GM18505 (cell line): Measurements from ENCODE around the gene TMEM240.
"Not testable (repeated sequence)": the region's sequence is repeated elsewhere in the genome, so short reads cannot be mapped to it uniquely, and the experiment has no call there.

Source experiments
- ATAC-seq: cut with Tn5 transposase; IDR thresholded peaks from one replicate; pipeline ENCODE4 v1.9.1; 2021; ENCODE audit not compliant: unreplicated experiment
- POLR2A ChIP-seq: IDR thresholded peaks from 4 replicates; pipeline ENCODE4 v1.6.1; 2011; ENCODE audit warnings: borderline replicate concordance; ENCODE audit not compliant: insufficient read depth, insufficient read length; ENCODE audit errors: extremely low read depth

TMEM240 gene

DNA sequence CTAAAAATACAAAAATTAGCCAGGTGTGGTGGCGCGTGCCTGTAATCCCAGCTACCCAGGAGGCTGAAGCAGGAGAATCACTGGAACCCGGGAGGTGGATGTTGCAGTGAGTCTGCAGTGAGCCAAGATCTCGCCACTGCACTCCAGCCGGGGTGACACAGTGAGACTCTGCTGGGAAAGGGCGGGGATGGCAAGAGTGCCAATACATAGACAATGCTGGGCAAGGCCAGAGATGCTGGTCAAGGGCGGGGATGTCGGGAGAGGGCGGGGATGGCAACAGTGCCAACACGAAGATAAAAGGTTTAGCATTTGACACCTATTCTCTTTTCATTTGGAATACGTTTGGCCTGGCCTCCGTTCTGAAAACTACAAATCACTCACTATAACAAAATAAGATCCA lies 23.3 kb upstream of the TMEM240 start:
- no peak for ATAC-seq
- no peak for TF ChIP-seq POLR2A

DNA sequence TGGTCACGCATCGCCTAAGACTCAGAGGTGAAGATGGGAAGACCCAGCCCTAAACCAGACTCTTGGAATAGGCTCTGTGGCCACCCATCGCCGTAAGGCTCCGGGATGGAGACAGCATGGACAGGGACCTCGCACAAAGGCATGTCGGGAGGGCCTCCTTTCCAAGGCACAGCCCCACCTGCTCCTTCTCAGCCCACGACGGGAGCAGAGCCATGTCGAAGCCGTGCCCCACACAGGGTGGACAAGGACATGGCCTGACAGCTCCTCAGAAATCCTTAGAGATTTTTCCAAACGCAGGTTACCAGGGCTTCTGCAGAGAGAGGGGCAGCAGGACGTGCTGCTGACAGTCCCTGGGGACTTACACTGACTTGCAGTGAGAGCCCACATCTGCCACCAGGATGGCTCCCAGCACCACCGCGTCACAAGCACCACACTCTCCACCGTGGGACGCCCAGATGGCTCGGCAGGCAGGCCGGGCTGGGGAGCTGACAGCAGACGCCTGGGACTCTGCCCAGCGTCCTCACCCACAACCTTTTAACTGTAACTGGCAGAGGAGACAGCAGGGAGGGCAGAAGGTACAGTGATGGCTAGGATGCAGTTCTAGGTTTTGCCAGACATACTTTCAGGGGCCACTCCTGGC lies 22.3 kb upstream of the TMEM240 start:
- peak; percentile 11 for TF ChIP-seq POLR2A
- no peak for ATAC-seq

- no peak for TF ChIP-seq POLR2A
- no peak for ATAC-seq
Measured at GRCh38 chr1:1561801-1562470, 21.5 kb upstream of the TMEM240 start.

- no peak for ATAC-seq
- no peak for TF ChIP-seq POLR2A
Measured at GRCh38 chr1:1560178-1560577, 19.8 kb upstream of the TMEM240 start.

DNA sequence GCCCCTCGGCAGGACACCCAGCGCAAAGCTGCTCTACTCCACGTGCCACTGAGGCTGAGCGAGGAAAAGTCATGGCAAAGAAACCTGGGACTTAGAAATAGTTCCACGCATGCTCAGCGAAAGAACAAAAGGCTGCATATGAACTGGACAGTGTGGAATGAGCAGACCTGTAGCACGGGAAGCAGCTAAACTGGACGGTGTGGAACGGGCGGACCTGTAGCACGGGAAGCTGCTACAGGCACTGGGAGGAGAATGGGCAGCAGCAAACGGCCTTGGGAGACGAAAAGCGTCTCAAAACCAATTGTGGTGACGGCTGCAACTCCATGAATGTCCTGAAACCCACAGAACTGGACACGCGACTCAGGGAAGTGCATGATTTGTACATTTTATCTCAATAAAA lies 18.6 kb upstream of the TMEM240 start:
- TF ChIP-seq POLR2A = no peak
- no peak for ATAC-seq

GRCh38 chr1:1558591-1558990 lies 18.2 kb upstream of the TMEM240 start:
- no peak for TF ChIP-seq POLR2A
- no peak for ATAC-seq

DNA sequence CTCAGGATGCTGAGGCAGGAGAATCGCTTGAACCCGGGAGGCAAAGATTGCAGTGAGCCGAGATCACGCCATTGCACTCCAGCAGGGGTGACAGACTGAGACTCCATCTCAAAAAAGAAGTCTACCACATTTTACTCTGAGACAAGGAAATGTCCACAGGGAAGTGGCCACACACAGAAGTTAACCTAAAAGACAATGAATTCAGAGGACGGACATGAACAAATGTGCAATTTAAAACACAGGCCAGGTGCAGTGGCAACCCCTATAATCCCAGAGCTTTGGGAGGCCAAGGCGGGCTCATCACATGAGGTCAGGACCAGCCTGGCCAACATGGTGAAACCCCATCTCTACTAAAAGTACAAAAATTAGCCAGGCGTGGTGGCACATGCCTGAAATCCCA lies 17.3 kb upstream of the TMEM240 start:
- ATAC-seq = not testable (repeated sequence)

DNA sequence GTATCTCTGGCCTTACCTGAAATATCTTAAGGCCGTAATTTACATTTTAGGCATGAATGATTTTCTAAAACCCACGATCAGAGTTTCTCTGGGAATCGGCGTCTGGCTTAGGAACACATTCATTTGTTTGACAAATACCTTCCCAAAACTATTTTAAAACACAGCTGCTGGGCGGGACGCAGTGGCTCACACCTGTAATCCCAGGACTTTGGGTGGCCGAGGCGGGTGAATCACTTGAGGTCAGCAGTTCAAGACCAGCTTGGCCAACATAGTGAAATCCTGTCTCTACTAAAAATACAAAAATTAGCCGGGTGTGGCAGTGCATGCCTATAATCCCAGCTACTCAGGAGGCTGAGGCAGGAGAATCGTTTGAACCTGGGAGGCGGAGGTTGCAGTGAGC lies 16.5 kb upstream of the TMEM240 start:
- ATAC-seq = not testable (repeated sequence)

DNA sequence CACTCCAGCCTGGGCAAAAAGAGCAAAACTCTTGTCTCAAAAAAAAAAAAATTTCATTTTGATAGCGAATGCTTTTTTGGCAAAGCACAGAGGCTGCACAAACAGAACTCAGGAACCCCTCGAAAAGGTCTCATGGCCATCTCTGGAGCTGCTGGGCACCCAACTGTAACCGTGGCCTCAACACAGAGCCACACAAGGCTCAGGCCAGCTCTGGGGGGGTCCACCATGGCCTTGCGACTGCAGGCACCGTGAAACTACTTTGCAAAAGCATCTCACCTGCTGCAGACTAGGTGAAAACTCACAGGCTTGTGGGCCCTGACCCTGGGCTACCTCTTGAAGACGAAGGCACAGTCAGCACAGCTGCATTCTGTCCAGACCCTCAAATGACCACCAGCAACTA lies 16.1 kb upstream of the TMEM240 start:
- no peak for TF ChIP-seq POLR2A

DNA sequence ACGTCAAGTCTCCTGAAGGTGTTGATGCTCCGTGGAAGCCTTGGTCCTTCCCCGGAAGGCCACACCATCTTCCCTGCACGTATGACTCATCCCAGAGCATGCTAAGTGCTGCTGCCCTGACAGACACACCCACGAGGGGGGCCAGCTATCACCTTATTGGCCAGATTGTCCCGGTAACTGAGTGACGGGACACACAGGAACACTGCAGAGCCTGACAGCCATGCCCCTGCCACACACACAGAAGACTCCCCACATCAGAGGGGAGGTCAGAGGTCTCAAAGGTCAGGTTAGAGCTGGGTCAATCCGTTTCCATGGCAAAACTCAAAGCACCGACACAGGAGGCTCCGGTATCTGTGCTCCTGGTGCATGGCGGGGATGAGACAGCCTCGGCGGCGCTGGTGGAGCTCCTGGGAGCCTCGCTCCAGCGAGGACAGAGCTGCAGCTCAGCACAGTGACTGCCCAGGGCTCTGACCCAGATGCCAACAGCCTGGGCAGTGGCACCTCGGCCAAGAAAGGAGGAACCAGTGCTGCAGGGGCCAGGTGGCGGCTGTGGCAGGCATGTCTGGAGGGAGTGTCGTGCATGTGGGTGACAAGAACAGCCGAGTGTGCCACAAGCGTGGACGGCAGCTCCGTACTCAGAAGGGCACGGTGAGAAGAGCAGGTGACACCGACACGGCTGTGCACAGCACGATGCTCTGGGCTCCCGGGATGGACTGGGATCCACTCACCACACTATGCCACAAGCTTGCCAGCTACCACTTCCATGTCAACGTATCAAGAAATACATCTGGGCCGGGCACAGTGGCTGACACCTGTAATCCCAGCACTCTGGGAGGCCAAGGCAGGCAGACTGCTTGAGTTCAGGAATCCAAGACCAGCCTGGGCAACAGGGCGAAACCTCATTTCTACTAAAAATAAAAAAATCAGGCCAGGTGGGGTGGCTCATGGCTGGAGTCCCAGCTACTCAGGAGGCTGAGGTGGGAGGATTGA lies 14.8 kb upstream of the TMEM240 start:
- no peak for TF ChIP-seq POLR2A
- no peak for ATAC-seq

More for the DNA sequence above, 16.1 kb upstream of the TMEM240 start:
- ATAC-seq = no peak

DNA sequence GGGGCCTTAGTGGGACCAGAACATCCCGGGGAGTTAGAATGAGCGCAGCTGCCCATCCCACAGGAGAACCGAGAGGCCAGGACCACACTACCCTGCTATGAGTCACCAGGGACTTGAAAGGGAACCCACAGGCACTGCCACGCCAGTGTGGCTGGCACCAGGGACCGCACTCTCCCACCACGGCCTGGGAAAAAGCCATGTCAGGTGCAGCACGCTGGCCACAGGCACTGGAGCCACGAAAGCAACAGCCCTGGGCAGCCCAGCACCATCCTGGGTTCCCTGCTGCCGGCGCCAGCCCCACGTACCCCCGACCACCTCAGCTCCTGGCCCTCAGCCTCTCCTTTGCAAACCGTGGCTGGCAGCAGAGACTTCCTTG lies 14.1 kb upstream of the TMEM240 start:
- ATAC-seq = no peak
- no peak for TF ChIP-seq POLR2A

- no peak for TF ChIP-seq POLR2A
- no peak for ATAC-seq
Measured at GRCh38 chr1:1553821-1554494, 13.5 kb upstream of the TMEM240 start.

DNA sequence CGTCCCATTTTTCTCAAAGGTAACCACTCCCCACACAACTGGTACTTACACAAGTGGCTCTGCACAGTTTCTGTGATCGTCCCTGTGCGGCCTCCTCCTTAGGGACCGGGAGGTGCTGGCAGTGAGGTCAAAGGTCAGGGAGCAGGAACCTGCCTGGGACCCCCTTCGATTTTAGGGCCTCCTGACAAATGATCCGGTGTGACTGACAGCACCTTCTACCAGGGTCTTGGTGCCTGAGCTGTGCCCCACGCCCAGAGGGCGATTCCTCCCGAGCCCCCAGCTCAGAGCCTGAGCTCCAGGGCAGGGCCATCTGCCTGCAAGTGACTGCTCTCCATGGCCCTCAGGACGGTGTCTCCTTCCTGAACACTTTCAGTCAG lies 11.8 kb upstream of the TMEM240 start:
- no peak for TF ChIP-seq POLR2A
- no peak for ATAC-seq

GRCh38 chr1:1551524-1552262 lies 11.3 kb upstream of the TMEM240 start:
- ATAC-seq = no peak

More at GRCh38 chr1:1551524-1552262, 11.3 kb upstream of the TMEM240 start:
- no peak for TF ChIP-seq POLR2A
